Measurements from ENCODE around the gene IL4I1.

The IL4I1 gene

GRCh38 chr19:49859682-49860335 is 36.9 kb downstream of the IL4I1 start:
- H3K4me3 ChIP-seq (ENCODE audit: low read length in 2 of 2) = peak overlapping the region in 1 of 2 donors; percentile 22
- no peak overlapping the region for H3K4ac ChIP-seq (ENCODE audit: low read length)
- H2BK15ac ChIP-seq (ENCODE audit: low read length) = no peak overlapping the region
- H2BK120ac ChIP-seq (ENCODE audit: low read depth, low read length) = no peak overlapping the region
- peaks cover 80 to 97% of the 10 kb centered on the region in 2 donors for H3K36me3 ChIP-seq (replicated peaks in 1 of 2; ENCODE audit: control insufficient read depth in 2 of 2, insufficient read depth in 2 of 2, low read length in 2 of 2)
- H3K4me1 ChIP-seq (ENCODE audit: control insufficient read depth in 2 of 2, insufficient read depth in 1 of 2, low read depth in 1 of 2, low read length in 2 of 2) = no peaks in the 10 kb centered on the region
- H3K14ac ChIP-seq (ENCODE audit: low read length) = peak overlapping the region; percentile 12
- H3K9me3 ChIP-seq (replicated peaks in 1 of 2; ENCODE audit: control insufficient read depth in 2 of 2, insufficient read depth in 1 of 2, low read depth in 1 of 2, low read length in 2 of 2) = peaks cover 0 to 2% of the 10 kb centered on the region in 2 donors
- no peak overlapping the region for H3K4me2 ChIP-seq (ENCODE audit: insufficient read depth, low read length, poor library complexity, severe bottlenecking)
- H4K8ac ChIP-seq (ENCODE audit: low read depth, low read length) = peak overlapping the region; percentile 86
- H3K18ac ChIP-seq (ENCODE audit: low read length) = no peak overlapping the region
- no CpG with 5 or more reads among the region's 22 CpGs for WGBS, 2 donors (ENCODE audit: extremely low coverage in 2 of 2, insufficient read length in 2 of 2, insufficient replicate concordance in 1 of 2)
- H3K23ac ChIP-seq (ENCODE audit: low read depth, low read length, poor library complexity) = peak overlapping the region; percentile 86
- H2BK5ac ChIP-seq (ENCODE audit: low read length) = no peak overlapping the region
- no peak overlapping the region for H4K91ac ChIP-seq (ENCODE audit: low read depth, low read length, poor library complexity)
- H3K9ac ChIP-seq (ENCODE audit: low read depth, low read length, poor library complexity) = no peak overlapping the region
- no peak overlapping the region for H2BK12ac ChIP-seq (ENCODE audit: low read length)
- no peaks in the 10 kb centered on the region for H3K27me3 ChIP-seq (ENCODE audit: control insufficient read depth in 3 of 3, insufficient read depth in 3 of 3, low read depth in 1 of 3, low read length in 3 of 3)
- no peak for DNase-seq (ENCODE audit: low spot score)
- H3K79me1 ChIP-seq (ENCODE audit: low read depth, low read length) = peaks cover 13% of the 10 kb centered on the region
- no peak overlapping the region for H2AFZ ChIP-seq (ENCODE audit: low read length)
- no peak overlapping the region for H3K27ac ChIP-seq (replicated peaks; ENCODE audit: low read length)
- no peak overlapping the region for H2AK5ac ChIP-seq (ENCODE audit: low read depth, low read length)

- Histone ChIP-seq H3K79me1 (ENCODE audit: low read depth, low read length) (peaks cover 24% of the 10 kb centered on the region), H3K9ac (ENCODE audit: low read depth, low read length, poor library complexity) (peak overlapping the region; percentile 70), H3K23ac (ENCODE audit: low read depth, low read length, poor library complexity) (peak overlapping the region; percentile 80), H2BK5ac (ENCODE audit: low read length) (peak overlapping the region; percentile 75), H4K8ac (ENCODE audit: low read depth, low read length) (no peak overlapping the region), H3K36me3 (replicated peaks in 1 of 2; ENCODE audit: control insufficient read depth in 2 of 2, insufficient read depth in 2 of 2, low read length in 2 of 2) (peaks cover 74 to 96% of the 10 kb centered on the region in 2 donors), H3K18ac (ENCODE audit: low read length) (no peak overlapping the region), H4K91ac (ENCODE audit: low read depth, low read length, poor library complexity) (no peak overlapping the region), H3K14ac (ENCODE audit: low read length) (no peak overlapping the region), H2BK12ac (ENCODE audit: low read length) (no peak overlapping the region), H2AFZ (ENCODE audit: low read length) (no peak overlapping the region), H3K27me3 (ENCODE audit: control insufficient read depth in 3 of 3, insufficient read depth in 3 of 3, low read depth in 1 of 3, low read length in 3 of 3) (no peaks in the 10 kb centered on the region), H2BK15ac (ENCODE audit: low read length) (no peak overlapping the region), H3K27ac (replicated peaks; ENCODE audit: low read length) (peak overlapping the region; percentile 28), H3K9me3 (replicated peaks in 1 of 2; ENCODE audit: control insufficient read depth in 2 of 2, insufficient read depth in 1 of 2, low read depth in 1 of 2, low read length in 2 of 2) (peaks cover 0 to 2% of the 10 kb centered on the region in 2 donors), H3K4me3 (ENCODE audit: low read length in 2 of 2) (no peak overlapping the region), H3K4me1 (ENCODE audit: control insufficient read depth in 2 of 2, insufficient read depth in 1 of 2, low read depth in 1 of 2, low read length in 2 of 2) (no peaks in the 10 kb centered on the region), H3K4me2 (ENCODE audit: insufficient read depth, low read length, poor library complexity, severe bottlenecking) (no peak overlapping the region), H2BK120ac (ENCODE audit: low read depth, low read length) (no peak overlapping the region), H3K4ac (ENCODE audit: low read length) (no peak overlapping the region), H2AK5ac (ENCODE audit: low read depth, low read length) (no peak overlapping the region)
- WGBS, 2 donors (ENCODE audit: extremely low coverage in 2 of 2, insufficient read length in 2 of 2, insufficient replicate concordance in 1 of 2) = no CpG with 5 or more reads among the region's 37 CpGs
- DNase-seq (ENCODE audit: low spot score) = no peak
These were observed 38.4 kb downstream of the IL4I1 start for GRCh38 chr19:49858088-49858985.

DNA sequence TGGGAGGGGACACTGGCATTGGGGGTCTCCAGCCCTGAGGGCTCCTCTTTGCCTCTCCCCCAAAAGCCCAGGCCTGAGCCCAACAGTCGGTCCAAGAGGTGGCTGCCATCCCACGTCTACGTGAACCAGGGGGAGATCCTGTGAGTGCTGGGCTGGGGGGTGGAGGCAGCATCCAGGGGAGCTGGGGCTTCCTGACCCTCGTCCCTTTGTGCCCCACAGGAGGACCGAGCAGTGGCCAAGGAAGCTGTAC is 38.9 kb downstream of the IL4I1 start:
- WGBS, 2 donors (ENCODE audit: extremely low coverage in 2 of 2, insufficient read length in 2 of 2, insufficient replicate concordance in 1 of 2) = no CpG with 5 or more reads among the region's 5 CpGs
- Histone ChIP-seq H3K18ac (ENCODE audit: low read length) (no peak overlapping the region), H3K4ac (ENCODE audit: low read length) (no peak overlapping the region), H3K9ac (ENCODE audit: low read depth, low read length, poor library complexity) (peak overlapping the region; percentile 70), H3K23ac (ENCODE audit: low read depth, low read length, poor library complexity) (peak overlapping the region; percentile 80), H3K36me3 (replicated peaks in 1 of 2; ENCODE audit: control insufficient read depth in 2 of 2, insufficient read depth in 2 of 2, low read length in 2 of 2) (peaks cover 69 to 95% of the 10 kb centered on the region in 2 donors), H3K9me3 (replicated peaks in 1 of 2; ENCODE audit: control insufficient read depth in 2 of 2, insufficient read depth in 1 of 2, low read depth in 1 of 2, low read length in 2 of 2) (no peaks in the 10 kb centered on the region), H3K79me1 (ENCODE audit: low read depth, low read length) (peaks cover 24% of the 10 kb centered on the region), H2BK12ac (ENCODE audit: low read length) (no peak overlapping the region), H3K27me3 (ENCODE audit: control insufficient read depth in 3 of 3, insufficient read depth in 3 of 3, low read depth in 1 of 3, low read length in 3 of 3) (no peaks in the 10 kb centered on the region), H3K14ac (ENCODE audit: low read length) (no peak overlapping the region), H2BK120ac (ENCODE audit: low read depth, low read length) (no peak overlapping the region), H4K8ac (ENCODE audit: low read depth, low read length) (no peak overlapping the region), H3K27ac (replicated peaks; ENCODE audit: low read length) (no peak overlapping the region), H3K4me1 (ENCODE audit: control insufficient read depth in 2 of 2, insufficient read depth in 1 of 2, low read depth in 1 of 2, low read length in 2 of 2) (peaks cover 1 to 4% of the 10 kb centered on the region in 2 donors), H4K91ac (ENCODE audit: low read depth, low read length, poor library complexity) (no peak overlapping the region), H2BK5ac (ENCODE audit: low read length) (no peak overlapping the region), H2AFZ (ENCODE audit: low read length) (no peak overlapping the region), H2BK15ac (ENCODE audit: low read length) (no peak overlapping the region), H3K4me2 (ENCODE audit: insufficient read depth, low read length, poor library complexity, severe bottlenecking) (no peak overlapping the region), H3K4me3 (ENCODE audit: low read length in 2 of 2) (no peak overlapping the region), H2AK5ac (ENCODE audit: low read depth, low read length) (no peak overlapping the region)
- DNase-seq (ENCODE audit: low spot score) = no peak

- Histone ChIP-seq H3K4me2 (ENCODE audit: insufficient read depth, low read length, poor library complexity, severe bottlenecking) (no peak overlapping the region), H3K9me3 (replicated peaks in 1 of 2; ENCODE audit: control insufficient read depth in 2 of 2, insufficient read depth in 1 of 2, low read depth in 1 of 2, low read length in 2 of 2) (no peaks in the 10 kb centered on the region), H3K4ac (ENCODE audit: low read length) (no peak overlapping the region), H3K27me3 (ENCODE audit: control insufficient read depth in 3 of 3, insufficient read depth in 3 of 3, low read depth in 1 of 3, low read length in 3 of 3) (no peaks in the 10 kb centered on the region), H3K4me1 (ENCODE audit: control insufficient read depth in 2 of 2, insufficient read depth in 1 of 2, low read depth in 1 of 2, low read length in 2 of 2) (peaks cover 6 to 9% of the 10 kb centered on the region in 2 donors), H3K23ac (ENCODE audit: low read depth, low read length, poor library complexity) (peak overlapping the region; percentile 80), H3K18ac (ENCODE audit: low read length) (no peak overlapping the region), H2BK15ac (ENCODE audit: low read length) (no peak overlapping the region), H2BK120ac (ENCODE audit: low read depth, low read length) (no peak overlapping the region), H3K79me1 (ENCODE audit: low read depth, low read length) (peaks cover 24% of the 10 kb centered on the region), H4K91ac (ENCODE audit: low read depth, low read length, poor library complexity) (no peak overlapping the region), H3K14ac (ENCODE audit: low read length) (no peak overlapping the region), H2BK12ac (ENCODE audit: low read length) (no peak overlapping the region), H4K8ac (ENCODE audit: low read depth, low read length) (no peak overlapping the region), H3K9ac (ENCODE audit: low read depth, low read length, poor library complexity) (peak overlapping the region; percentile 70), H3K36me3 (replicated peaks in 1 of 2; ENCODE audit: control insufficient read depth in 2 of 2, insufficient read depth in 2 of 2, low read length in 2 of 2) (peaks cover 72 to 95% of the 10 kb centered on the region in 2 donors), H3K27ac (replicated peaks; ENCODE audit: low read length) (no peak overlapping the region), H2BK5ac (ENCODE audit: low read length) (no peak overlapping the region), H3K4me3 (ENCODE audit: low read length in 2 of 2) (no peak overlapping the region), H2AFZ (ENCODE audit: low read length) (no peak overlapping the region), H2AK5ac (ENCODE audit: low read depth, low read length) (no peak overlapping the region)
- DNase-seq (ENCODE audit: low spot score) = no peak
- WGBS, 2 donors (ENCODE audit: extremely low coverage in 2 of 2, insufficient read length in 2 of 2, insufficient replicate concordance in 1 of 2) = no CpG with 5 or more reads among the region's 26 CpGs
These were observed 39.4 kb downstream of the IL4I1 start for GRCh38 chr19:49857061-49857837.
